Measurements from ENCODE around the gene ITGAV. TPM values are rescaled to one million over a fixed set of nuclear protein-coding genes. Genes with fewer than 3 reads are reported as not detected.

ITGAV gene
- total RNA-seq, 1 experiment from 2014 or later, result 4.9 TPM

- Histone ChIP-seq H3K79me2 (ENCODE audit: low read length) (no peaks in the 10 kb centered on the region), H3K4me1 (ENCODE audit: low read length) (peaks cover 3% of the 10 kb centered on the region), H2AFZ (ENCODE audit: low read length) (no peak overlapping the region), H3K9me3 (ENCODE audit: low read length) (no peaks in the 10 kb centered on the region), H3K4me3 (ENCODE audit: low read length) (no peak overlapping the region), H3K9ac (ENCODE audit: low read length) (no peak overlapping the region), H3K27ac (ENCODE audit: low read length) (no peak overlapping the region), H3K9me2 (replicated peaks; ENCODE audit: insufficient read depth, low read length) (no peaks in the 10 kb centered on the region), H3K27me3 (ENCODE audit: low read length) (no peaks in the 10 kb centered on the region), H3K4me2 (ENCODE audit: low read depth, low read length, poor library complexity, severe bottlenecking) (no peak overlapping the region), H4K20me1 (ENCODE audit: insufficient read depth, low read depth, low read length) (no peaks in the 10 kb centered on the region), H3K36me3 (ENCODE audit: insufficient read depth, low read length) (no peaks in the 10 kb centered on the region)
- DNase-seq, result no peak
These were observed 5.8 kb upstream of the ITGAV start for GRCh38 chr2:186584053-186584452.

GRCh38 chr2:186588421-186588820, 1.4 kb upstream of the ITGAV start:
- H3K9me3 ChIP-seq (ENCODE audit: low read length), result no peaks in the 10 kb centered on the region
- H3K27ac ChIP-seq (ENCODE audit: low read length), result no peak overlapping the region
- H3K4me3 ChIP-seq (ENCODE audit: low read length), result no peak overlapping the region
- no peaks in the 10 kb centered on the region for H3K36me3 ChIP-seq (ENCODE audit: insufficient read depth, low read length)
- H2AFZ ChIP-seq (ENCODE audit: low read length), result no peak overlapping the region
- H3K27me3 ChIP-seq (ENCODE audit: low read length), result peaks cover 4% of the 10 kb centered on the region; the same call in 1 of the 2 replicates
- no peak overlapping the region for H3K9ac ChIP-seq (ENCODE audit: low read length)
- DNase-seq, result no peak
- no peak overlapping the region for H3K4me2 ChIP-seq (ENCODE audit: low read depth, low read length, poor library complexity, severe bottlenecking)
- no peaks in the 10 kb centered on the region for H3K79me2 ChIP-seq (ENCODE audit: low read length)
- no peaks in the 10 kb centered on the region for H3K9me2 ChIP-seq (replicated peaks; ENCODE audit: insufficient read depth, low read length)
- H4K20me1 ChIP-seq (ENCODE audit: insufficient read depth, low read depth, low read length), result no peaks in the 10 kb centered on the region
- peaks cover 19% of the 10 kb centered on the region for H3K4me1 ChIP-seq (ENCODE audit: low read length)

- H3K4me3 ChIP-seq (ENCODE audit: low read length), result peak overlapping the region; percentile 77
- no peaks in the 10 kb centered on the region for H3K9me2 ChIP-seq (replicated peaks; ENCODE audit: insufficient read depth, low read length)
- no peak for DNase-seq
- H3K4me1 ChIP-seq (ENCODE audit: low read length), result peaks cover 19% of the 10 kb centered on the region
- H4K20me1 ChIP-seq (ENCODE audit: insufficient read depth, low read depth, low read length), result peaks cover 3% of the 10 kb centered on the region; the same call in 1 of the 2 replicates
- no peak overlapping the region for H3K27ac ChIP-seq (ENCODE audit: low read length)
- H3K9ac ChIP-seq (ENCODE audit: low read length), result peak overlapping the region; percentile 75
- peak overlapping the region; percentile 88 for H3K4me2 ChIP-seq (ENCODE audit: low read depth, low read length, poor library complexity, severe bottlenecking)
- H2AFZ ChIP-seq (ENCODE audit: low read length), result peak overlapping the region; percentile 97
- no peaks in the 10 kb centered on the region for H3K79me2 ChIP-seq (ENCODE audit: low read length)
- H3K36me3 ChIP-seq (ENCODE audit: insufficient read depth, low read length), result no peaks in the 10 kb centered on the region
- peaks cover 4% of the 10 kb centered on the region; the same call in 1 of the 2 replicates for H3K27me3 ChIP-seq (ENCODE audit: low read length)
- H3K9me3 ChIP-seq (ENCODE audit: low read length), result no peaks in the 10 kb centered on the region
These were observed 780 bp upstream of the ITGAV start for GRCh38 chr2:186588940-186589611.

- H3K9me2 ChIP-seq (replicated peaks; ENCODE audit: insufficient read depth, low read length), result no peaks in the 10 kb centered on the region
- no peaks in the 10 kb centered on the region for H3K36me3 ChIP-seq (ENCODE audit: insufficient read depth, low read length)
- H3K79me2 ChIP-seq (ENCODE audit: low read length), result no peaks in the 10 kb centered on the region
- peak overlapping the region; percentile 77 for H3K4me3 ChIP-seq (ENCODE audit: low read length)
- H3K9ac ChIP-seq (ENCODE audit: low read length), result peak overlapping the region; percentile 75
- no peak overlapping the region for H3K27ac ChIP-seq (ENCODE audit: low read length)
- peaks cover 19% of the 10 kb centered on the region for H3K4me1 ChIP-seq (ENCODE audit: low read length)
- peaks cover 9% of the 10 kb centered on the region; the same call in 1 of the 2 replicates for H4K20me1 ChIP-seq (ENCODE audit: insufficient read depth, low read depth, low read length)
- no peaks in the 10 kb centered on the region for H3K9me3 ChIP-seq (ENCODE audit: low read length)
- H3K27me3 ChIP-seq (ENCODE audit: low read length), result peaks cover 4% of the 10 kb centered on the region; the same call in 1 of the 2 replicates
- no peak for DNase-seq
- peak overlapping the region; percentile 88 for H3K4me2 ChIP-seq (ENCODE audit: low read depth, low read length, poor library complexity, severe bottlenecking)
- peak overlapping the region; percentile 97 for H2AFZ ChIP-seq (ENCODE audit: low read length)
These were observed 498 bp downstream of the ITGAV start for GRCh38 chr2:186590350-186590758.

- peak overlapping the region; percentile 77 for H3K4me3 ChIP-seq (ENCODE audit: low read length)
- H4K20me1 ChIP-seq (ENCODE audit: insufficient read depth, low read depth, low read length), result peaks cover 9% of the 10 kb centered on the region; the same call in 1 of the 2 replicates
- H3K9me2 ChIP-seq (replicated peaks; ENCODE audit: insufficient read depth, low read length), result no peaks in the 10 kb centered on the region
- peak overlapping the region; percentile 88 for H3K4me2 ChIP-seq (ENCODE audit: low read depth, low read length, poor library complexity, severe bottlenecking)
- H3K9me3 ChIP-seq (ENCODE audit: low read length), result no peaks in the 10 kb centered on the region
- H3K36me3 ChIP-seq (ENCODE audit: insufficient read depth, low read length), result no peaks in the 10 kb centered on the region
- peak overlapping the region; percentile 75 for H3K9ac ChIP-seq (ENCODE audit: low read length)
- peak overlapping the region; percentile 97 for H2AFZ ChIP-seq (ENCODE audit: low read length)
- peaks cover 4% of the 10 kb centered on the region; the same call in 1 of the 2 replicates for H3K27me3 ChIP-seq (ENCODE audit: low read length)
- H3K79me2 ChIP-seq (ENCODE audit: low read length), result no peaks in the 10 kb centered on the region
- no peak for DNase-seq
- peaks cover 19% of the 10 kb centered on the region for H3K4me1 ChIP-seq (ENCODE audit: low read length)
- no peak overlapping the region for H3K27ac ChIP-seq (ENCODE audit: low read length)
These were observed 1.1 kb downstream of the ITGAV start for GRCh38 chr2:186590759-186591505.

DNA sequence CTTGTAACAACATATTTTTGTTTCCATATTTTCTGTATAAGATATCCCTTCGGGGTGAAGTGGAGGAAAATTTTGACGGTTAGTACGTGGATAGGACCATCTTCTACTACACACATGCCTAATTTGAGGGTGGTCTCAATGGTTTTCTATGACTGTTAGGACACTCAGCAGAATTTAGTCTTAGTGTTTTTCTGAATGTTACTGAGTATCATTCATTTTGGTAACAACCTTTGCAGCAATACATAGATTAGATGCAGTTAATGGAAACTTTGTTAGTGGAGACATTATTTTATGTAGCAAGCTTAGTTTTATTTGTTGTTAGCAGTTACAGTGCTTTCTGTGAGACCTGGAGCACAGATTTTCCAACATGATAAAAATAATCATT, 1.6 kb downstream of the ITGAV start:
- DNase-seq, result no peak
- Histone ChIP-seq H3K4me1 (ENCODE audit: low read length) (peaks cover 19% of the 10 kb centered on the region), H3K4me2 (ENCODE audit: low read depth, low read length, poor library complexity, severe bottlenecking) (peak overlapping the region; percentile 88), H3K9me2 (replicated peaks; ENCODE audit: insufficient read depth, low read length) (no peaks in the 10 kb centered on the region), H3K27ac (ENCODE audit: low read length) (no peak overlapping the region), H3K36me3 (ENCODE audit: insufficient read depth, low read length) (no peaks in the 10 kb centered on the region), H3K9me3 (ENCODE audit: low read length) (no peaks in the 10 kb centered on the region), H3K9ac (ENCODE audit: low read length) (no peak overlapping the region), H3K4me3 (ENCODE audit: low read length) (no peak overlapping the region), H4K20me1 (ENCODE audit: insufficient read depth, low read depth, low read length) (peaks cover 9% of the 10 kb centered on the region; the same call in 1 of the 2 replicates), H3K27me3 (ENCODE audit: low read length) (peaks cover 4% of the 10 kb centered on the region; the same call in 1 of the 2 replicates), H2AFZ (ENCODE audit: low read length) (no peak overlapping the region), H3K79me2 (ENCODE audit: low read length) (no peaks in the 10 kb centered on the region)

- Histone ChIP-seq H3K9me3 (ENCODE audit: low read length) (no peaks in the 10 kb centered on the region), H3K36me3 (ENCODE audit: insufficient read depth, low read length) (no peaks in the 10 kb centered on the region), H3K79me2 (ENCODE audit: low read length) (no peaks in the 10 kb centered on the region), H3K27me3 (ENCODE audit: low read length) (peaks cover 4% of the 10 kb centered on the region; the same call in 1 of the 2 replicates), H3K4me3 (ENCODE audit: low read length) (no peak overlapping the region), H3K4me2 (ENCODE audit: low read depth, low read length, poor library complexity, severe bottlenecking) (no peak overlapping the region), H4K20me1 (ENCODE audit: insufficient read depth, low read depth, low read length) (peaks cover 9% of the 10 kb centered on the region; the same call in 1 of the 2 replicates), H2AFZ (ENCODE audit: low read length) (no peak overlapping the region), H3K9ac (ENCODE audit: low read length) (no peak overlapping the region), H3K4me1 (ENCODE audit: low read length) (peaks cover 19% of the 10 kb centered on the region), H3K27ac (ENCODE audit: low read length) (no peak overlapping the region), H3K9me2 (replicated peaks; ENCODE audit: insufficient read depth, low read length) (no peaks in the 10 kb centered on the region)
- DNase-seq, result no peak
These were observed 2.5 kb downstream of the ITGAV start for GRCh38 chr2:186592137-186592875.

- H3K79me2 ChIP-seq (ENCODE audit: low read length), result no peaks in the 10 kb centered on the region
- H3K27me3 ChIP-seq (ENCODE audit: low read length), result peaks cover 4% of the 10 kb centered on the region; the same call in 1 of the 2 replicates
- no peaks in the 10 kb centered on the region for H3K9me2 ChIP-seq (replicated peaks; ENCODE audit: insufficient read depth, low read length)
- H3K9me3 ChIP-seq (ENCODE audit: low read length), result no peaks in the 10 kb centered on the region
- peaks cover 19% of the 10 kb centered on the region for H3K4me1 ChIP-seq (ENCODE audit: low read length)
- peaks cover 9% of the 10 kb centered on the region; the same call in 1 of the 2 replicates for H4K20me1 ChIP-seq (ENCODE audit: insufficient read depth, low read depth, low read length)
- DNase-seq, result no peak
- no peak overlapping the region for H3K9ac ChIP-seq (ENCODE audit: low read length)
- H3K27ac ChIP-seq (ENCODE audit: low read length), result no peak overlapping the region
- no peak overlapping the region for H3K4me3 ChIP-seq (ENCODE audit: low read length)
- no peaks in the 10 kb centered on the region for H3K36me3 ChIP-seq (ENCODE audit: insufficient read depth, low read length)
- H2AFZ ChIP-seq (ENCODE audit: low read length), result no peak overlapping the region
- no peak overlapping the region for H3K4me2 ChIP-seq (ENCODE audit: low read depth, low read length, poor library complexity, severe bottlenecking)
These were observed 3.7 kb downstream of the ITGAV start for GRCh38 chr2:186593523-186593922.

Measured in Karpas-422 (cell line).